HCT116 (cell line): Measurements from ENCODE around the gene SCRG1. TPM values are rescaled to one million over a fixed set of nuclear protein-coding genes. Genes with fewer than 3 reads are reported as not detected.

ENCODE experiments used
- ATAC-seq: fragments of 200-7000 bp; cut with Tn5 transposase; 2 replicates; pipeline ENCODE4 v1.9.1; 2020; ENCODE audit warnings: mild to moderate bottlenecking, moderate library complexity
- BruUV-seq: library from RNA; stranded (reverse); fragments of 400-500 nt; replicated peaks from 2 replicates; lab custom pipeline; 2021; lab: Mats Ljungman, UMichigan
- CTCF ChIA-PET: fragments of 300-600 bp; sonication (Branson Sonifier 250); formaldehyde crosslinking; loops from one replicate; lab custom pipeline; 2021; ENCODE audit warnings: antibody characterized with exemption; lab: Charles Lee
- POLR2A ChIA-PET: fragments of 300-600, 350-600 bp; sonication (Branson Sonifier 250); formaldehyde crosslinking; loops from one replicate; lab custom pipeline; 2021; ENCODE audit warnings: antibody characterized with exemption; lab: Charles Lee
- RAD21 ChIA-PET, 2 experiments: fragments of 300-600 bp; sonication (Branson Sonifier 250); formaldehyde crosslinking; loops; one replicate each; lab custom pipeline; 2023; ENCODE audit warnings: low total read pairs in 2 of 2; ENCODE audit not compliant: uncharacterized antibody in 2 of 2, unreplicated experiment in 2 of 2, low non-redundant PET in 1 of 2; lab: Charles Lee
- DNase-seq: peaks from one replicate; pipeline ENCODE4 v3.0.0-alpha.2; 2010; ENCODE audit warnings: low read depth, low spot score
- H2AFZ ChIP-seq: fragments of 200-600 bp; shearing (Covaris generic), sonication (generic); 2 replicates; pipeline ENCODE4 v1.6.1; 2017; ENCODE audit warnings: low read depth, mixed run types, mixed read lengths, antibody characterized with exemption, low read length; ENCODE audit not compliant: poor library complexity, severe bottlenecking
- H3K27ac ChIP-seq: 2 replicates; pipeline ENCODE4 v1.5.1; 2012; ENCODE audit warnings: low read depth, low read length
- H3K27me3 ChIP-seq: fragments of 200-600 bp; sonication (generic); 2 replicates; pipeline ENCODE4 v1.6.1; 2016; ENCODE audit warnings: mixed run types, low read length, mixed read lengths; ENCODE audit not compliant: insufficient read depth
- H3K36me3 ChIP-seq, 2 experiments: fragments of 200-500 bp in 1 of 2; fragments of 200-600 bp in 1 of 2; sonication (Bioruptor generic) in 1 of 2; sonication (generic) in 1 of 2; 2 replicates each; pipeline versions ENCODE4 v1.5.1 to v1.6.1; 2014 to 2016; ENCODE audit warnings: low read length in 2 of 2, inconsistent platforms in 1 of 2, mixed read lengths in 1 of 2, mixed run types in 1 of 2; ENCODE audit not compliant: insufficient read depth in 2 of 2, control insufficient read depth in 1 of 2
- H3K4me1 ChIP-seq, 2 experiments: fragments of 200-600 bp in 1 of 2; sonication (generic) in 1 of 2; 2 replicates each; pipeline versions ENCODE4 v1.5.1 to v1.6.1; 2012 to 2017; ENCODE audit warnings: low read length in 2 of 2, inconsistent platforms in 1 of 2, mild to moderate bottlenecking in 1 of 2, mixed read lengths in 1 of 2, mixed run types in 1 of 2, moderate library complexity in 1 of 2; ENCODE audit not compliant: insufficient read depth in 2 of 2, control insufficient read depth in 1 of 2
- H3K4me2 ChIP-seq: fragments of 200-600 bp; sonication (generic); 2 replicates; pipeline ENCODE4 v1.6.1; 2017; ENCODE audit warnings: mixed run types, low read length, mixed read lengths
- H3K4me3 ChIP-seq, 2 experiments: fragments of 200-600 bp in 1 of 2; sonication (generic) in 1 of 2; replicated peaks in 1 of 2; 2 replicates each; pipeline ENCODE4 v1.5.1; 2011 to 2016; ENCODE audit warnings: low read length in 2 of 2, control low read depth in 1 of 2, low read depth in 1 of 2, mild to moderate bottlenecking in 1 of 2, mixed read lengths in 1 of 2, mixed run types in 1 of 2
- H3K79me2 ChIP-seq: fragments of 200-600 bp; sonication (generic); 2 replicates; pipeline ENCODE4 v1.6.1; 2017; ENCODE audit warnings: mild to moderate bottlenecking, mixed run types, low read length, moderate library complexity, mixed read lengths; ENCODE audit not compliant: insufficient read depth
- H3K9ac ChIP-seq: fragments of 200-600 bp; sonication (generic); 2 replicates; pipeline ENCODE4 v1.6.1; 2016; ENCODE audit warnings: low read length, mixed read lengths
- H3K9me2 ChIP-seq: fragments of 200-600 bp; sonication (generic), shearing (Covaris generic); 2 replicates; pipeline ENCODE4 v1.6.1; 2017; ENCODE audit warnings: mixed run types, mild to moderate bottlenecking, moderate library complexity; ENCODE audit not compliant: insufficient read depth
- H3K9me3 ChIP-seq, 2 experiments: fragments of 200-500 bp in 1 of 2; fragments of 200-600 bp in 1 of 2; sonication (Bioruptor generic) in 1 of 2; sonication (generic) in 1 of 2; 2 replicates each; pipeline ENCODE4 v1.6.1; 2014 to 2017; ENCODE audit warnings: low read length in 2 of 2, mixed read lengths in 2 of 2, inconsistent platforms in 1 of 2, low read depth in 1 of 2, mild to moderate bottlenecking in 1 of 2, mixed run types in 1 of 2, moderate library complexity in 1 of 2; ENCODE audit not compliant: control insufficient read depth in 1 of 2, insufficient read depth in 1 of 2
- H4K20me1 ChIP-seq: fragments of 200-600 bp; sonication (generic), shearing (Covaris generic); 2 replicates; pipeline ENCODE4 v1.6.1; 2017; ENCODE audit warnings: mixed run types, mild to moderate bottlenecking, moderate library complexity; ENCODE audit not compliant: insufficient read depth
- ATF3 ChIP-seq: IDR thresholded peaks from 2 replicates; pipeline ENCODE4 v1.6.1; 2012
- CEBPB ChIP-seq: IDR thresholded peaks from 2 replicates; pipeline ENCODE4 v1.6.1; 2012; ENCODE audit warnings: low read depth
- CTCF ChIP-seq, 3 experiments: fragments of 200-600 bp in 1 of 3; sonication (generic) in 1 of 3; IDR thresholded peaks in 2 of 3; conservative IDR thresholded peaks in 1 of 3; 2 replicates each; pipeline ENCODE4 v1.5.1; 2012 to 2017; ENCODE audit warnings: low read depth in 2 of 3, low read length in 2 of 3, antibody characterized with exemption in 1 of 3, borderline replicate concordance in 1 of 3, control low read depth in 1 of 3, mild to moderate bottlenecking in 1 of 3, mixed read lengths in 1 of 3, mixed run types in 1 of 3, moderate library complexity in 1 of 3; ENCODE audit not compliant: insufficient read depth in 1 of 3
- EGR1 ChIP-seq: IDR thresholded peaks from 2 replicates; pipeline ENCODE4 v1.6.1; 2012; ENCODE audit warnings: low read depth
- ELF1 ChIP-seq: IDR thresholded peaks from 2 replicates; pipeline ENCODE4 v1.6.1; 2012; ENCODE audit warnings: low read depth, borderline replicate concordance
- EZH2 ChIP-seq: fragments of 200-600 bp; sonication (generic); IDR thresholded peaks from 2 replicates; pipeline ENCODE4 v1.6.1; 2017; ENCODE audit warnings: antibody characterized with exemption, mixed run types
- EZH2phosphoT487 ChIP-seq: fragments of 200-600 bp; IDR thresholded peaks from 2 replicates; pipeline ENCODE4 v1.6.1; 2018; ENCODE audit warnings: antibody characterized with exemption, borderline replicate concordance
- JUND ChIP-seq: IDR thresholded peaks from 2 replicates; pipeline ENCODE4 v1.6.1; 2012
- POLR2A ChIP-seq: IDR thresholded peaks from 2 replicates; pipeline ENCODE4 v1.7.0; 2011; ENCODE audit warnings: borderline replicate concordance; ENCODE audit not compliant: insufficient read depth, insufficient read length; ENCODE audit errors: extremely low read depth
- REST ChIP-seq: IDR thresholded peaks from 2 replicates; pipeline ENCODE4 v1.6.1; 2012; ENCODE audit warnings: low read depth
- SIN3A ChIP-seq: IDR thresholded peaks from 2 replicates; pipeline ENCODE4 v1.6.1; 2012; ENCODE audit warnings: low read depth
- SP1 ChIP-seq: IDR thresholded peaks from 2 replicates; pipeline ENCODE4 v1.6.1; 2012; ENCODE audit warnings: low read depth
- SRF ChIP-seq: IDR thresholded peaks from 2 replicates; pipeline ENCODE4 v1.6.1; 2012; ENCODE audit warnings: low read depth
- TCF7L2 ChIP-seq: IDR thresholded peaks from 2 replicates; pipeline ENCODE4 v1.7.0; 2011; ENCODE audit warnings: borderline replicate concordance, inconsistent platforms; ENCODE audit not compliant: insufficient read depth, insufficient read length; ENCODE audit errors: extremely low read depth
- YY1 ChIP-seq: IDR thresholded peaks from 2 replicates; pipeline ENCODE4 v1.6.1; 2011; ENCODE audit warnings: low read length, low read depth, moderate library complexity, mild to moderate bottlenecking; ENCODE audit not compliant: insufficient replicate concordance; ENCODE audit errors: extremely low read depth
- intact Hi-C: fragments of 100-400 bp; cut with micrococcal nuclease; formaldehyde crosslinking; loops from 2 replicates; pipeline ENCODE4 v1.10.0; 2022
- total RNA-seq: library from RNA; stranded (reverse); gene quantifications from one replicate; pipeline ENCODE4 v1.2.1, GENCODE V29; 2021; ENCODE audit not compliant: unreplicated experiment
- TF ChIP-seq, protein P1 (sequence below): IDR thresholded peaks from 2 replicates; pipeline ENCODE4 v1.6.1; 2012

The SCRG1 gene
- total RNA-seq, 1 experiment from 2014 or later: not detected

GRCh38 chr4:173418639-173419038 is 19.7 kb upstream of the SCRG1 start:
- ATAC-seq: no peak
- Histone ChIP-seq H3K27ac (no peak overlapping the region), H3K9ac (no peak overlapping the region), H3K36me3 (no peaks in the 10 kb centered on the region), H2AFZ (no peak overlapping the region), H3K4me3 (no peak overlapping the region), H3K9me3 (no peaks in the 10 kb centered on the region), H3K79me2 (no peaks in the 10 kb centered on the region), H3K4me1 (no peaks in the 10 kb centered on the region), H3K27me3 (no peaks in the 10 kb centered on the region), H3K4me2 (no peak overlapping the region), H3K9me2 (no peaks in the 10 kb centered on the region), H4K20me1 (no peaks in the 10 kb centered on the region)
- ChIA-PET POLR2A (no interaction called here), CTCF (interaction anchor here (1.0 to 1.2 kb wide), 3 partner anchors 75 to 405 kb away, joined by 3 to 4 read pairs (median 3); no protein-coding TSS in a partner anchor), RAD21 (interaction anchor here in 1 of 2 experiments (1.1 kb wide), 1 partner anchor 99 kb away, joined by 3 read pairs; no protein-coding TSS in a partner anchor)
- DNase-seq: no peak
- TF ChIP-seq ATF3 (no peak), CTCF (IDR thresholded peaks at IDR 0.05 in 2 of 3, conservative IDR thresholded peaks at IDR 0.05 in 1 of 3; ENCODE audit: borderline replicate concordance in 1 of 3, insufficient read depth in 1 of 3, low read depth in 2 of 3, low read length in 2 of 3) (no peak), CEBPB (no peak), JUND (no peak), EZH2 (no peak)
- intact Hi-C loops: loop anchor here (5.0 kb wide), 1 partner anchor 391 kb away; no protein-coding TSS in a partner anchor
- BruUV-seq: no TSS peak

DNA sequence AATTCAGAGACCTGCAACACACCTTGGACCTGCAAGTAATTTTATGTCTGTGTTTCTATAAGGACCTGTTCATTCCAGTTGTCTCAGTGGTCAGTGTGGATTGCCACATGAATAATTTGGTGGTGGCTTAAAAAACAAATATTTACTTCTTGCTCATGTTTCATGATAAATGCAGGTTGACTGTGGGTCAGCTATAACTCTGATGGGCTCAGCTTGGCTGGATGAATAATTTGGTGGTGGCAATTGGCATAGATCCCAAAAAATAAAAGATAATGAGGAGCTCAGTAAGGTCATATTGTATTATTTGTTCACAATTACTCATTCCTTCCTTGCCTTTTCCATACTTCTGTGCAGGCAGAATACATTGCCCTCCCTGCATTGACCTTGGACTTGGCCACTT is 18.9 kb upstream of the SCRG1 start:
- no peaks in the 10 kb centered on the region for H3K27me3 ChIP-seq
- no peak overlapping the region for H3K4me3 ChIP-seq
- no peaks in the 10 kb centered on the region for H3K9me3 ChIP-seq
- no peaks in the 10 kb centered on the region for H3K36me3 ChIP-seq
- H3K4me2 ChIP-seq: no peak overlapping the region
- CTCF ChIA-PET: interaction anchor here (0.8 to 1.2 kb wide), 3 partner anchors 99 to 404 kb away, joined by 3 to 9 read pairs (median 3); no protein-coding TSS in a partner anchor
- H3K4me1 ChIP-seq: no peaks in the 10 kb centered on the region
- intact Hi-C loops: loop anchor here (1.0 to 5.0 kb wide), 3 partner anchors 99 to 405 kb away; no protein-coding TSS in a partner anchor
- no peak for ATAC-seq
- H4K20me1 ChIP-seq: no peaks in the 10 kb centered on the region
- BruUV-seq: no TSS peak
- RAD21 ChIA-PET: interaction anchor here in 1 of 2 experiments (1.1 kb wide), 1 partner anchor 99 kb away, joined by 3 read pairs; no protein-coding TSS in a partner anchor
- no peak overlapping the region for H3K27ac ChIP-seq
- POLR2A ChIA-PET: no interaction called here
- no peaks in the 10 kb centered on the region for H3K9me2 ChIP-seq
- DNase-seq: no peak
- no peak overlapping the region for H2AFZ ChIP-seq
- no peak overlapping the region for H3K9ac ChIP-seq
- H3K79me2 ChIP-seq: no peaks in the 10 kb centered on the region
- TF ChIP-seq REST: no peak
- TF ChIP-seq EGR1: no peak
- no peak for TF ChIP-seq TCF7L2
- TF ChIP-seq SP1: no peak
- TF ChIP-seq SRF: no peak
- TF ChIP-seq YY1: no peak
- no peak for TF ChIP-seq SIN3A
- TF ChIP-seq, protein P1, sequence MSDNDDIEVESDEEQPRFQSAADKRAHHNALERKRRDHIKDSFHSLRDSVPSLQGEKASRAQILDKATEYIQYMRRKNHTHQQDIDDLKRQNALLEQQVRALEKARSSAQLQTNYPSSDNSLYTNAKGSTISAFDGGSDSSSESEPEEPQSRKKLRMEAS: no peak
- TF ChIP-seq POLR2A: no peak
- no peak for TF ChIP-seq EZH2phosphoT487
- TF ChIP-seq ELF1: no peak
- no peak for TF ChIP-seq EZH2
